Left lung (tissue), 10 donors: ENCODE data around the gene CDKN1C. TPM values are rescaled to one million over a fixed set of nuclear protein-coding genes. Genes with fewer than 3 reads are reported as not detected.

ENCODE experiments used
- ATAC-seq: fragments of 200-7000 bp; cut with Tn5 transposase; one replicate; pipeline ENCODE4 v1.9.1; 2020; ENCODE audit warnings: moderate library complexity
- DNase-seq, 4 donors: peaks; one replicate each; pipeline ENCODE4 v3.0.0-alpha.2; 2013 to 2020
- H3K27ac ChIP-seq, 2 donors: fragments of 200-600 bp; sonication (generic) in 1 of 2; one replicate each; pipeline versions ENCODE4 v1.5.0 to v1.8.0; 2020 to 2021
- H3K27me3 ChIP-seq, 2 donors: fragments of 200-600 bp; sonication (generic) in 1 of 2; one replicate each; pipeline versions ENCODE4 v1.5.0 to v1.8.0; 2020 to 2021
- H3K36me3 ChIP-seq, 2 donors: fragments of 200-600 bp; sonication (generic) in 1 of 2; one replicate each; pipeline versions ENCODE4 v1.5.0 to v1.8.0; 2020 to 2021
- H3K4me1 ChIP-seq, 2 donors: fragments of 200-600 bp; one replicate each; pipeline ENCODE4 v1.8.0; 2021
- H3K4me3 ChIP-seq, 2 donors: fragments of 200-600 bp; sonication (generic) in 1 of 2; one replicate each; pipeline versions ENCODE4 v1.5.0 to v1.8.0; 2020 to 2021; ENCODE audit warnings: mild to moderate bottlenecking in 1 of 2
- H3K9me3 ChIP-seq, 2 donors: fragments of 200-600 bp; sonication (generic) in 1 of 2; one replicate each; pipeline versions ENCODE4 v1.5.0 to v1.8.0; 2020 to 2021
- CTCF ChIP-seq, 2 donors: fragments of 200-600 bp; sonication (generic) in 1 of 2; IDR thresholded peaks; one replicate each; pipeline versions ENCODE4 v1.5.0 to v1.8.0; 2021; ENCODE audit warnings: antibody characterized with exemption in 2 of 2
- intact Hi-C, 2 donors: fragments of 100-400 bp; cut with DNase I; formaldehyde crosslinking; loops; one replicate each; pipeline versions ENCODE4 v1.11.2 to v1.14.2; 2022
- polyA plus RNA-seq, 6 donors: library from polyadenylated mRNA; unstranded; fragments of 120-200 nt; gene quantifications; one replicate each; pipeline ENCODE4 v1.2.1, GENCODE V29; 2013; ENCODE audit not compliant: insufficient read length in 6 of 6
- total RNA-seq, 2 donors: library from RNA; stranded (reverse); fragmentation: NEBNext Ultra II Directional; extraction: Animal tissue kit (Norgen Biotek cat#: 25700); gene quantifications; one replicate each; pipeline ENCODE4 v1.2.1, GENCODE V29; 2021
- donor health status: DM: no; HTN: yes; CAD: no.
- donor health status: DM: no; HTN: no; CAD: no.

CDKN1C gene
- total and polyA plus RNA-seq, 8 donors = 18.0 to 90.1 (median 67.6) TPM

GRCh38 chr11:2836315-2837095 lies 49.1 kb downstream of the CDKN1C start:
- ATAC-seq (no peak), DNase-seq (peak in 3 of 4 donors; percentile 49 to 75 (median 60))
- no peaks in the 10 kb centered on the region for H3K27me3 ChIP-seq
- TF ChIP-seq CTCF (IDR thresholded peaks at IDR 0.05) = no peak
- H3K27ac ChIP-seq = no peak overlapping the region
- H3K4me1 ChIP-seq = peaks cover 8 to 17% of the 10 kb centered on the region in 2 donors
- no peak overlapping the region for H3K4me3 ChIP-seq
- intact Hi-C loops = no loop called here
- no peaks in the 10 kb centered on the region for H3K9me3 ChIP-seq
- no peaks in the 10 kb centered on the region for H3K36me3 ChIP-seq

GRCh38 chr11:2835751-2836150 lies 49.8 kb downstream of the CDKN1C start:
- TF ChIP-seq CTCF (IDR thresholded peaks at IDR 0.05) = no peak
- ATAC-seq = no peak

GRCh38 chr11:2835296-2835695 lies 50.3 kb downstream of the CDKN1C start:
- Histone ChIP-seq H3K27ac (no peak overlapping the region), H3K36me3 (no peaks in the 10 kb centered on the region), H3K4me1 (peaks cover 8 to 17% of the 10 kb centered on the region in 2 donors), H3K4me3 (no peak overlapping the region), H3K9me3 (no peaks in the 10 kb centered on the region), H3K27me3 (no peaks in the 10 kb centered on the region)
- intact Hi-C loops = no loop called here
- ATAC-seq (no peak), DNase-seq (no peak)
- no peak for TF ChIP-seq CTCF (IDR thresholded peaks at IDR 0.05)

More at GRCh38 chr11:2835751-2836150, 49.8 kb downstream of the CDKN1C start:
- H3K27ac ChIP-seq = no peak overlapping the region
- H3K36me3 ChIP-seq = no peaks in the 10 kb centered on the region
- H3K27me3 ChIP-seq = no peaks in the 10 kb centered on the region
- no peaks in the 10 kb centered on the region for H3K9me3 ChIP-seq
- DNase-seq = peak in 1 of 4 donors; percentile 73
- intact Hi-C loops = no loop called here
- peaks cover 8 to 17% of the 10 kb centered on the region in 2 donors for H3K4me1 ChIP-seq
- H3K4me3 ChIP-seq = no peak overlapping the region

GRCh38 chr11:2834503-2835273 lies 50.9 kb downstream of the CDKN1C start:
- Histone ChIP-seq H3K27ac (no peak overlapping the region), H3K9me3 (no peaks in the 10 kb centered on the region), H3K27me3 (no peaks in the 10 kb centered on the region), H3K4me1 (peaks cover 8 to 17% of the 10 kb centered on the region in 2 donors), H3K36me3 (no peaks in the 10 kb centered on the region), H3K4me3 (no peak overlapping the region)
- intact Hi-C loops = no loop called here
- DNase-seq (peak in 1 of 4 donors; percentile 57), ATAC-seq (no peak)
- TF ChIP-seq CTCF (IDR thresholded peaks at IDR 0.05) = no peak
